Spinal cord (tissue), 10 donors: Measurements from ENCODE around the gene HNRNPL. TPM values are rescaled to one million over a fixed set of nuclear protein-coding genes. Genes with fewer than 3 reads are reported as not detected.
"Not testable (repeated sequence)": the region's sequence is repeated elsewhere in the genome, so short reads cannot be mapped to it uniquely, and the experiment has no call there.

ENCODE experiments used
- DNase-seq, 6 donors: peaks; one replicate each; pipeline versions ENCODE4 v3.0.0 to v3.0.0-alpha.2; 2013 to 2015; ENCODE audit warnings: low spot score in 6 of 6, low read depth in 4 of 6
- H3K27ac ChIP-seq: one replicate; pipeline ENCODE4 v1.5.1; 2013; ENCODE audit warnings: low read depth, low read length, control low read depth
- H3K27me3 ChIP-seq: one replicate; pipeline ENCODE4 v1.6.1; 2013; ENCODE audit warnings: low read length; ENCODE audit not compliant: control insufficient read depth, insufficient read depth
- H3K36me3 ChIP-seq: one replicate; pipeline ENCODE4 v1.6.1; 2013; ENCODE audit warnings: low read length; ENCODE audit not compliant: control insufficient read depth, insufficient read depth
- H3K4me1 ChIP-seq: one replicate; pipeline ENCODE4 v1.6.1; 2013; ENCODE audit warnings: low read length; ENCODE audit not compliant: control insufficient read depth, insufficient read depth
- H3K4me3 ChIP-seq: one replicate; pipeline ENCODE4 v1.5.1; 2013; ENCODE audit warnings: low read depth, low read length, control low read depth
- H3K9me3 ChIP-seq: one replicate; pipeline ENCODE4 v1.6.1; 2013; ENCODE audit warnings: low read length; ENCODE audit not compliant: control insufficient read depth, insufficient read depth
- WGBS: methylation state at CpG from one replicate; pipeline ENCODE4 v1.1.5; 2013; ENCODE audit warnings: missing lambda C conversion rate; ENCODE audit not compliant: insufficient coverage; 5-methylcytosine and 5-hydroxymethylcytosine counted together
- polyA plus RNA-seq, 2 donors: library from polyadenylated mRNA; unstranded; fragments of 120-200 nt; gene quantifications; one replicate each; pipeline ENCODE4 v1.2.1, GENCODE V29; 2013; ENCODE audit not compliant: insufficient read length in 2 of 2
- total RNA-seq, 2 donors: library from RNA; depleted of rRNA in 1 of 2; stranded (reverse); fragments of 120-200 nt in 1 of 2; fragments of >200 nt in 1 of 2; gene quantifications; one replicate each; pipeline versions ENCODE4 v1.2.3 to v1.2.4, GENCODE V29; 2013 to 2014
- donor health status: healthy.

Gene HNRNPL
- total and polyA plus RNA-seq, 4 donors, result 214 to 338 (median 293) TPM

DNA sequence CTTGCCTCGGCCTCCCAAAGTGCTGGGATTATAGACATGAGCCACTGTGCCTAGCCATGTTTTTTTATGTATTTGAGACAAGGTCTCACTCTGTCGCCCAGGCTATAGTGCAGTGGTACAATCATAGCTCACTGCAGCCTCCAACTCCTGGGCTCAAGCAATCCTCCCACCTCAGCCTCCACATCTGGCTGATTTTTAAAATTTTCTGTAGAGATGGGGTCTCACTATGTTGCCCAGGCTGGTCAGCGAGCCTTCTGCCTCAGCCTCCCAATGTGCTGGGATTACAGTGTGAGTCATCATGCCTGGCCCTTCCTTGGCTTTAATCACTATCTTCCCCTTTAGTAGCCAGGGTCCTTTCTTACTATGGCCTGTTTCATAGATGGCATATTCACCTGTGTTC is 34.9 kb upstream of the HNRNPL start:
- not testable (repeated sequence) for H3K4me3 ChIP-seq, H3K27me3 ChIP-seq, H3K9me3 ChIP-seq, H3K27ac ChIP-seq, DNase-seq
- peaks cover 74% of the 10 kb centered on the region for H3K36me3 ChIP-seq
- peaks cover 13% of the 10 kb centered on the region for H3K4me1 ChIP-seq
- WGBS, result no CpG with 5 or more reads among the region's 3 CpGs

DNA sequence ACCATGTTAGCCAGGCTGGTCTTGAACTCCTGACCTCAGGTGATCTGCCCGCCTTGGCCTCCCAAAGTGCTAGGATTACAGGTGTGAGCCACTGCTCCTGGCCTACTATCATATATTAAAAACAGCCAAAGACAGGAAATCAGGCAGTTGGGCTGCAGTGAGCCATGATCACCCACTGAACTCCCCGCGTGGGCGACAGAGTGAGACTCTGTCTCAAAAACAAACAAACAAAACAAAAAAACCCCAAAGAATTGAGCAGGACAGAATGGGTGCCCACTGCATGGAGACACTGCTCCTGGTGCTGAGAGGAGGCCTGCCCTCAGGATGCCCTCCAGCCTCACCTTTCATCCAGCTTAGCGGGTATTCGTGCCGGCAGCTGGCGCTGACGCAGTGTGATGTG is 33.5 kb upstream of the HNRNPL start:
- DNase-seq, result no peak
- peaks cover 74% of the 10 kb centered on the region for H3K36me3 ChIP-seq
- no peak overlapping the region for H3K4me3 ChIP-seq
- H3K27ac ChIP-seq, result no peak overlapping the region
- 89% methylated on average over 7 of the region's 9 CpGs for WGBS
- H3K4me1 ChIP-seq, result peaks cover 22% of the 10 kb centered on the region
- no peaks in the 10 kb centered on the region for H3K27me3 ChIP-seq
- no peaks in the 10 kb centered on the region for H3K9me3 ChIP-seq

DNA sequence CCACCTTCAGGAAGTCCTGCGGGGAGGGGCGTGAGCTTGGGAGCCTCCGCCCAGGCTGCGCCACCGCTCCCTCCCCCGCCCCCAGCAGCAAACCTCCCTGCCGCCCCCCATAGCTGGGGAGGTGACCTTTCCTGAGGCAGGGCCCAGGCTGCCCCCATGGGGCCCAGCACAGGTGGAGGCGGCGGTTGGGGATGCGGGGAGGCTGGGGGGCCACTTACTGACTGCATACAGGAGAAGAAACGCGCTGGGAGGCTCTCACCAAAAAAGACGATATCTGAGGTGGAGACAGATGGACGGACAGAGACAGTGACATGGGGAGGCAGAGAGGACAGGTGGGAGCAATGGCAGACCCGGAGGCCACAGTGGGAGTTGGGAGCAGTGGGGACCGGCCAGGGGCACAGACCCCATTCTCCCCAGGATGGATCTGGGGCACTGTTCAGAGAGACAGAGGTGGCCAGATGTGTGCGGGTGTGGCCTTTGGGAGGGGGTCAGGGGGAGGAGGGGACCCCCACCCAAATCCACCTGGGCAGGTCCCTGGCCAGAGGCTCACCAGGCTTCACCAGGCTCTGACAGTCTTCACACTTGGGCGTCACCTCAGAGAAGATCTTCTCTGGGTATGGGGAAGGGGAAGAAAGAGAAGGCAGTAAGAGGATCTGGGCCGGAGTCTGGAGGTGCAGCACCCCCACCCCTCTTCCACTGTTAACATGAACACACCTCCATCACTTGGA is 31.3 kb upstream of the HNRNPL start:
- Histone ChIP-seq H3K9me3 (no peaks in the 10 kb centered on the region), H3K36me3 (peaks cover 69% of the 10 kb centered on the region), H3K27ac (no peak overlapping the region), H3K4me3 (no peak overlapping the region), H3K27me3 (no peaks in the 10 kb centered on the region), H3K4me1 (peaks cover 22% of the 10 kb centered on the region)
- 91% methylated on average over 16 of the region's 19 CpGs for WGBS
- DNase-seq, result no peak

DNA sequence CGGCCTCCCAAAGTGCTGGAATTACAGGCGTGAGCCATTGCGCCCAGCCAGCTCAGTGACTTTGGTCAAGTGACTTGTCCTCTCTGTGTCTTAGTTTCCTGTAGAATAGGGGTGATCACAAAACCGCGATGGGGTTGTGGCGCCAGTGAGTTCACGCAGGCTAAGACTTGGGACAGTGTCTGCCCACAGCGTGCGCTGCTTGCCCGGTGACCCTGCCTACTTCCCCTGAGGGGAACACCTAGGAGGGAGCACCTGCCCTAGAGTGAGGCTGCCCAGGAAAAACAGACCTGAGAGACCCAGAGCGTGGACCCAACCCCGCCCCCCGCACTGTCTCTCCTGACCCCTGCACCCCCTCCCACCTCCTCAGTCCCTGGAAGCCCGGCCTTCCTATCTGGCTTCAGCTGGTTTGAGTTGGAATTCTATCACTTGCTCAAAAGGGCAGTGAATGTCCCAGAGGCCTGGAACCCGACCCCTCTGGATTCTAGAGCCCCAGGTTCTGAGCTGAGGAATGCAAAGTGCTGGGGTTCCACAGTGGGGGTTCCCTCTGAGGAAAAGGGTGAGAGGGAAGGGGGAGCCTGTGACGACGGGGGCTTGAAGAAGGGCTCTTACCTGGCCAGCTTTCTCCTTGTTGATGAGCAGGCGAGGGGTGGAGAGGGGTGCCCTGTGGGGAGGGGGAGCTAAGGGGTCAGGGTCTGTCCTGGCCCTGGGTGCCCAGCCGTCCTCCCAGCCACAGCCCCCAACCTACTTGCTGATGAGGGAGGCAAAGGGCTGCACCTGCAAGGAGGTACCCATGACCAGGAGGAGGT is 30.5 kb upstream of the HNRNPL start:
- Histone ChIP-seq H3K9me3 (no peaks in the 10 kb centered on the region), H3K4me3 (no peak overlapping the region), H3K27ac (no peak overlapping the region), H3K36me3 (peaks cover 69% of the 10 kb centered on the region), H3K4me1 (peaks cover 22% of the 10 kb centered on the region), H3K27me3 (no peaks in the 10 kb centered on the region)
- DNase-seq, result no peak
- 90% methylated on average over 16 of the region's 19 CpGs for WGBS

DNA sequence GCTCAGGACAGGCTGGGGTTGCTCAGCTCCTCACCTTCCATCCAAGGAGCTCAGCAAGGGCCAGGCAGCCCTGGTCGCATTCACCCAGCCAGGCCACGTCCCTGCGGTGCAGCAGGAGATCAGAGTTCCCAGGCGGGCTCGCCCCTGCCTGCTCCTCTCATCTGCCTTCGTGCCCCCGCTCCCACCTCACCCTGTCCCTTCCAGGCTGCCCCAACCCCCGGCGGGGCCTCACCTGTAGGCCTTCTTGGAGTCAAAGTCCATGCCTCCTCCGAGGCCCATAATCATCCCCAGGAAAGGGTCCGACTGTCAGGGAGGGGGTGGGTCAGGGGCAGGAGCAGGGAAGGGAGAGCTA is 29.6 kb upstream of the HNRNPL start:
- 93% methylated on average over 9 of the region's 11 CpGs for WGBS
- Histone ChIP-seq H3K4me3 (no peak overlapping the region), H3K36me3 (peaks cover 62% of the 10 kb centered on the region), H3K27me3 (no peaks in the 10 kb centered on the region), H3K9me3 (no peaks in the 10 kb centered on the region), H3K4me1 (peaks cover 22% of the 10 kb centered on the region), H3K27ac (no peak overlapping the region)
- no peak for DNase-seq

DNA sequence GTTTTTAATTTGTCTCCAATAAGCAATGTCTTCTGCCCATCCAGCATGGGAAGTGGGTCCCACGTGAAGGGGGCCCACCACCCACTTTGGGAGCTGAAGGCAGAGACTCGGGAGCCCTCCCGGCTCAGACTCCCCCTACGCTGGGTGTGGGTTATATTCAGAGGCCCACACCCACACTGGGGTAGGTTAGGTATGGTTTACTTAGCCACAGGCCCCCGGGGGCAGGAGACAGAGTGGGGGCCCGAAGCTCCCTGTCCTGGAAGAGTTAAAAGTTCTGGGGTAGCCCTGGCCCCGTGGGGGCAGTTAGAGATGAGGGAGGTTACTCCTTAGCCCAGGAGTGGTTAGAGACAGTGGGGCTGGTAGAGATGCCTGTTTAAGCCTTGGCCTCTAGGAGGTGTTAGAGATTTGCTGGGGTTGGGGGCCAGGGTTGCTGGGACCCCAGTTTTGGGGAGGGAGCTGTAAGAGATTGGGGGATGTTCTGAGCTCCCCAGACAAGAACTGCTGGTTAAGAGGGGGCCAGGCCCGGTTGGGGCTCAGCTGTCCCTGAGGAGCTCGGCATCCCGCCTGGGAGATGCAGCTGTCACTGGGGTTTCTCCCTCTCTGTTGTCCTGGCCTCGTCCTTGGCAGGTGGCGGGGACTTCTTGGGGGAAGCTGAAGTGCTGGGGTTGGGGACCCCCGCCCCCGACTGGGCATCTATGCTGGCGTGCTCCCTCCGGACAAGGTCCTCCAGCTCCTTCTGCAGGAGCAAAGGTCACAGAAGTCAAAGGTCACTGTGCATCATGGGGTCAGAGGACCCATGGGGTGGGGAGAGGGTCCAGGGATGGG is 29.0 kb upstream of the HNRNPL start:
- DNase-seq, result no peak
- Histone ChIP-seq H3K36me3 (peaks cover 61% of the 10 kb centered on the region), H3K9me3 (no peaks in the 10 kb centered on the region)

DNA sequence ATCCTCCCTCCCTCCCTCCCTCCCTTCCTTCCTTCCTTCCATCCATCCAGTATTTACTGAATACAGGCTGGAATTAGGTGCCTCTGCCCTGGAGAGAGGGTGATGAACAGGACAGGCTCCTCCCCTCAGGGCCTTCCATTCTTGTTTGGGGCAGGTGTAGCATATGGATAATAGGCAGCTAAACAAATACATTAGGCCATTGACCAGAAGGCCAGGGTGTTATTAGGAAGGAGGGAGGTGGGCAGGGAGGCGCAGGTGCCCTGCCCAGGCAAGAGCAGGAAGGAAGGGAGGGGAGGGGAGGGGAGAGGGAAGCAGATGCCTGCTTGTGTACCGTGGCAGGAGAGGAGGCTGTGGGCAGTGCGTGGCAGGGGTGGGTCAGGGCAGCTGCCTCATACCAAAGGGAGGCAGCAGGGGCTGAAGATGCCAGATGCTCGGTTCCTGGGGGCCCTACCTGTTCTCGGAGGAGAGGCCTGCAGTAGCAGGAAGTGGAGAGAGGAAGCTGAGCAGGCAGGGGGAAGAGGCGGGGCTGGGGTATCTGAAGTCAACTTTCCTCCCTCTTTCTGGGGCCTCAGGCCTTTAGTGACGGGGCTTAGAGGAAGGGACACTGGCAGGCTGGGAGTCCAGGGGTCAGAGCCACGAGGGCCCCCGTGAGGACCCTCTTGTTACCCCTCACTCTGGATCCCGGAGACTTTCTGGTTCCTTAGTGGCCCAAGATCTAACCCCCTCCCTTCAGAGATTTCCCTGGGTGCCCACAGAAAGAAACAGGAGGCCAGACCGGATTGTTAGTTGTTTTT is 28.2 kb upstream of the HNRNPL start, which contains the start of gene RINL:
Gene RINL, minus strand, starts transcription at position 495 of the 794 bp plus-strand sequence. CDS start 1,533 bp downstream, outside the sequence.
- Histone ChIP-seq H3K27ac (no peak within 1 kb of the TSS), H3K27me3 (no peaks in the 10 kb centered on the region), H3K4me3 (no peak within 1 kb of the TSS), H3K4me1 (peaks cover 17% of the 10 kb centered on the region), H3K9me3 (no peaks in the 10 kb centered on the region), H3K36me3 (peaks cover 53% of the 10 kb centered on the region)
- no peak for DNase-seq
- WGBS, result 41% methylated on average over 8 of the region's 11 CpGs

More for the DNA sequence above, 29.0 kb upstream of the HNRNPL start:
- no peak overlapping the region for H3K4me3 ChIP-seq
- no peaks in the 10 kb centered on the region for H3K27me3 ChIP-seq
- no peak overlapping the region for H3K27ac ChIP-seq
- WGBS, result 79% methylated on average over 14 of the region's 16 CpGs
- peaks cover 22% of the 10 kb centered on the region for H3K4me1 ChIP-seq

DNA sequence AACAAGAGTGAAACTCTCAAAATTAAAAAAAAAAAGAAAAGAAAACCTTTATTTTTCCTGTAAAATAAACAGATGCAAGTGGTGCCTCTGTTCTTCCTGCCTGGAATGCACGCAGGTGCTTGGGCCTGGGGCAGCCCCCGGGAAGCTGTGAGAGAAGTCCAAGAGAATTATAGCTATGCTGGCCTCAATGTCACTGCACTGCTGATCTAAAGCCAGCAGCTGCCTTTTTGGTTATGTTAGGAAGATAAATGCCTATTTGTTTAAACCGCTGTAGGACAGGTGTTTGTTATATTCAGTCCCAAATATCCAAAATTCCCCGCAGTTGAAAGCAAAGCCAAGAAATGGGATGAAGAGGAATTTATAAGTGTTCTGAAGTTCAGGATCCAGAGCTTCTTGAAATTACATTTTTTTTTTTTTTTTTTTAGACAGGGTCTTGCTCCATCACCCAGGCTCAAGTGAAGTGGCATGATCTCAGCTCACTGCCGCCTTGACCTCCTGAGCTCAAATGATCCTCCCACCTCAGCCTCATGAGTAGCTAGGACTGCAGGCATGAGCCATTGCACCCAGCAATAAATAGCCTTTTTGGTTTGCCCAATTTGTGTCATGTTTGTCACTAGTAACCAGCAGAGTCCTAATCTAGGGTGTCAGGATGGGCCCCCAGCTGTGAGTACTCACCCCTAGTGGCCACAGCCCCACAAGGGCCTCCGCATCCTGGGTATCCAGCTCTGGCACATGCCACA is 26.0 kb upstream of the HNRNPL start:
- Histone ChIP-seq H3K4me1 (peaks cover 9% of the 10 kb centered on the region), H3K4me3 (no peak overlapping the region), H3K9me3 (no peaks in the 10 kb centered on the region), H3K36me3 (peaks cover 41% of the 10 kb centered on the region), H3K27ac (no peak overlapping the region), H3K27me3 (no peaks in the 10 kb centered on the region)
- DNase-seq, result no peak
- 50% methylated on average over 3 of the region's 6 CpGs for WGBS
